Measurements from ENCODE around the gene AMOTL2.

Gene AMOTL2

DNA sequence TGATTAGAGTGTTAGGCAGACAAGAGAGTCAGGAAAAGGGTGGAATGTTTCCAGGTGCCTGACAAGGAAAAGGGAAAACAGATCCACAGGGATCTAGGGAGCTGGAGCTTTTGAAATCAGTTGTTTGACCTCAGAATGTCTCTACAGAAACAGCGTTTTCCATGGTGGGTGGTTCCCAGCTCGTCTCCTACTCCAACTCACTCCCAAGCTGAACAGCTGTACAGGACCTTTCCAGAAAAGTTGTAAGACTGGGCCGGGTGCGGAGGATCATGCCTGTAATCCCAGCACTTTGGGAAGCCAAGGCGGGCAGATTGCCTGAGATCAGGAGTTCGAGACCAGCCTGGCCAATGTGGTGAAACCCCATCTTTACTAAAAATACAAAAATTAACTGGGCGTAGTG is 67.9 kb downstream of the AMOTL2 start:
- Histone ChIP-seq H3K9me3 (ENCODE audit: insufficient read depth, low read length) (no peaks in the 10 kb centered on the region), H3K27me3 (ENCODE audit: low read length) (no peaks in the 10 kb centered on the region), H3F3A (ENCODE audit: insufficient read depth) (no peaks in the 10 kb centered on the region), H3K27ac (ENCODE audit: low read depth, low read length) (no peak overlapping the region), H2AFZ (ENCODE audit: low read depth, low read length, severe bottlenecking) (no peak overlapping the region), H3K9me2 (replicated peaks; ENCODE audit: insufficient read depth, low read length) (no peaks in the 10 kb centered on the region), H3K36me3 (ENCODE audit: low read length) (no peaks in the 10 kb centered on the region), H3K9ac (ENCODE audit: low read length) (no peak overlapping the region), H3K4me3 (ENCODE audit: insufficient read depth, low read length, poor library complexity, severe bottlenecking) (no peak overlapping the region), H3K79me2 (ENCODE audit: insufficient read depth, low read length) (no peaks in the 10 kb centered on the region), H4K20me1 (ENCODE audit: low read depth, low read length) (no peaks in the 10 kb centered on the region), H3K4me2 (ENCODE audit: low read depth, low read length, poor library complexity, severe bottlenecking) (no peak overlapping the region)
- TF ChIP-seq, protein P1, sequence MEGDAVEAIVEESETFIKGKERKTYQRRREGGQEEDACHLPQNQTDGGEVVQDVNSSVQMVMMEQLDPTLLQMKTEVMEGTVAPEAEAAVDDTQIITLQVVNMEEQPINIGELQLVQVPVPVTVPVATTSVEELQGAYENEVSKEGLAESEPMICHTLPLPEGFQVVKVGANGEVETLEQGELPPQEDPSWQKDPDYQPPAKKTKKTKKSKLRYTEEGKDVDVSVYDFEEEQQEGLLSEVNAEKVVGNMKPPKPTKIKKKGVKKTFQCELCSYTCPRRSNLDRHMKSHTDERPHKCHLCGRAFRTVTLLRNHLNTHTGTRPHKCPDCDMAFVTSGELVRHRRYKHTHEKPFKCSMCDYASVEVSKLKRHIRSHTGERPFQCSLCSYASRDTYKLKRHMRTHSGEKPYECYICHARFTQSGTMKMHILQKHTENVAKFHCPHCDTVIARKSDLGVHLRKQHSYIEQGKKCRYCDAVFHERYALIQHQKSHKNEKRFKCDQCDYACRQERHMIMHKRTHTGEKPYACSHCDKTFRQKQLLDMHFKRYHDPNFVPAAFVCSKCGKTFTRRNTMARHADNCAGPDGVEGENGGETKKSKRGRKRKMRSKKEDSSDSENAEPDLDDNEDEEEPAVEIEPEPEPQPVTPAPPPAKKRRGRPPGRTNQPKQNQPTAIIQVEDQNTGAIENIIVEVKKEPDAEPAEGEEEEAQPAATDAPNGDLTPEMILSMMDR (IDR thresholded peaks at IDR 0.05; ENCODE audit: insufficient read depth, low read length, poor library complexity, severe bottlenecking) = no peak
- no peak for TF ChIP-seq EZH2phosphoT487 (conservative IDR thresholded peaks at IDR 0.05; ENCODE audit: low read length)

All from SU-DHL-6 (cell line).